ENCODE measurements around the gene RNF144A.
"Not testable (repeated sequence)": the region's sequence is repeated elsewhere in the genome, so short reads cannot be mapped to it uniquely, and the experiment has no call there.

DNA sequence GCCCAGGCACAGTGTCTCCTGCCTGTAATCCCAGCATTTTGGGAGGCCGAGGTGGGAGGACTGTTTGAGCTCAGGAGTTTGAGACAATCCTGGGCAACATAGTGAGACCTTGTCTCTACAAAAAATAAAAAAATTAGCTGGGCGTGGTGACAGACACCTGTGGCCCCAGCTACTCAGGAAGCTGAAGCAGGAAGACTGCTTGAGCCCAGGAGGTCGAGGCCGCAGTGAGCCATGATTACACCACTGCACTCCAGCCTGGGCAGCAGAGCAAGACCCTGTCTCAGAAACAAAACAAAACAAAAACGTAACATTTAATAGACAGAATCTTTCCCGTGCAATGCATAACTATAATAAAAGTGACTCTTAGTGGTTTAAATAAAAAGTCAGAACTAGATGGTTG lies 84.2 kb downstream of the RNF144A start:
- not testable (repeated sequence) for TF ChIP-seq POLR2A (IDR thresholded peaks at IDR 0.05; ENCODE audit: extremely low read depth, insufficient read length); MYC (IDR thresholded peaks at IDR 0.05; ENCODE audit: low read depth, low read length)
- TF ChIP-seq, protein P1, sequence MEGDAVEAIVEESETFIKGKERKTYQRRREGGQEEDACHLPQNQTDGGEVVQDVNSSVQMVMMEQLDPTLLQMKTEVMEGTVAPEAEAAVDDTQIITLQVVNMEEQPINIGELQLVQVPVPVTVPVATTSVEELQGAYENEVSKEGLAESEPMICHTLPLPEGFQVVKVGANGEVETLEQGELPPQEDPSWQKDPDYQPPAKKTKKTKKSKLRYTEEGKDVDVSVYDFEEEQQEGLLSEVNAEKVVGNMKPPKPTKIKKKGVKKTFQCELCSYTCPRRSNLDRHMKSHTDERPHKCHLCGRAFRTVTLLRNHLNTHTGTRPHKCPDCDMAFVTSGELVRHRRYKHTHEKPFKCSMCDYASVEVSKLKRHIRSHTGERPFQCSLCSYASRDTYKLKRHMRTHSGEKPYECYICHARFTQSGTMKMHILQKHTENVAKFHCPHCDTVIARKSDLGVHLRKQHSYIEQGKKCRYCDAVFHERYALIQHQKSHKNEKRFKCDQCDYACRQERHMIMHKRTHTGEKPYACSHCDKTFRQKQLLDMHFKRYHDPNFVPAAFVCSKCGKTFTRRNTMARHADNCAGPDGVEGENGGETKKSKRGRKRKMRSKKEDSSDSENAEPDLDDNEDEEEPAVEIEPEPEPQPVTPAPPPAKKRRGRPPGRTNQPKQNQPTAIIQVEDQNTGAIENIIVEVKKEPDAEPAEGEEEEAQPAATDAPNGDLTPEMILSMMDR (IDR thresholded peaks at IDR 0.05; ENCODE audit: low read depth, low read length) = not testable (repeated sequence)
- TF ChIP-seq, protein P2, sequence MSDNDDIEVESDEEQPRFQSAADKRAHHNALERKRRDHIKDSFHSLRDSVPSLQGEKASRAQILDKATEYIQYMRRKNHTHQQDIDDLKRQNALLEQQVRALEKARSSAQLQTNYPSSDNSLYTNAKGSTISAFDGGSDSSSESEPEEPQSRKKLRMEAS (IDR thresholded peaks at IDR 0.05; ENCODE audit: low read depth, low read length) = not testable (repeated sequence)

All from NB4 (cell line).